OCI-LY3 (cell line): ENCODE results near the gene PRDM16.

Experiments used
- H2AFZ ChIP-seq: fragments of 200-600, 300-600 bp; shearing (Covaris generic); 2 replicates; pipeline ENCODE4 v1.6.0; 2014; ENCODE audit warnings: antibody characterized with exemption, low read depth, low read length
- H3K27ac ChIP-seq: fragments of 200-600, 300-600 bp; sonication (generic); 2 replicates; pipeline ENCODE4 v1.5.1; 2014; ENCODE audit warnings: mild to moderate bottlenecking, low read length, moderate library complexity, mixed read lengths
- H3K27me3 ChIP-seq: fragments of 200-600, 300-600 bp; sonication (generic); 2 replicates; pipeline ENCODE4 v1.6.1; 2014; ENCODE audit warnings: low read depth, low read length, mixed read lengths
- H3K36me3 ChIP-seq: fragments of 200-600, 300-600 bp; sonication (generic); replicated peaks from 2 replicates; pipeline ENCODE3; 2014; ENCODE audit warnings: low read depth, low read length, mixed read lengths
- H3K4me1 ChIP-seq: fragments of 300-600, 200-600 bp; sonication (generic); 2 replicates; pipeline ENCODE4 v1.6.1; 2014; ENCODE audit warnings: low read length, mixed read lengths
- H3K4me2 ChIP-seq: fragments of 200-600, 300-600 bp; sonication (generic); 2 replicates; pipeline ENCODE4 v1.6.1; 2014; ENCODE audit warnings: low read length, mixed read lengths
- H3K4me3 ChIP-seq: fragments of 300-600, 200-600 bp; sonication (generic); 2 replicates; pipeline ENCODE4 v1.5.1; 2014; ENCODE audit warnings: antibody characterized with exemption, mild to moderate bottlenecking, low read length, moderate library complexity
- H3K79me2 ChIP-seq: fragments of 300-600, 200-600 bp; shearing (Covaris generic); 2 replicates; pipeline ENCODE4 v1.6.1; 2014; ENCODE audit warnings: mild to moderate bottlenecking, low read length, mixed read lengths
- H3K9ac ChIP-seq: fragments of 300-600, 200-600 bp; shearing (Covaris generic); 2 replicates; pipeline ENCODE4 v1.6.0; 2014; ENCODE audit warnings: mild to moderate bottlenecking, low read length, moderate library complexity
- H3K9me3 ChIP-seq: fragments of 200-600, 300-600 bp; shearing (Covaris generic); 2 replicates; pipeline ENCODE4 v1.6.1; 2014; ENCODE audit warnings: low read length, mixed read lengths; ENCODE audit not compliant: insufficient read depth
- H4K20me1 ChIP-seq: fragments of 200-600, 300-600 bp; sonication (generic); 2 replicates; pipeline ENCODE4 v1.6.1; 2016; ENCODE audit warnings: low read length, mixed read lengths; ENCODE audit not compliant: insufficient read depth
- EZH2phosphoT487 ChIP-seq: fragments of 200-600 bp; shearing (Covaris generic); IDR thresholded peaks from 2 replicates; pipeline ENCODE4 v1.6.1; 2018; ENCODE audit warnings: antibody characterized with exemption, mixed run types, low read depth
- TF ChIP-seq, protein P1 (sequence below): fragments of 200-600, 300-600 bp; sonication (generic); IDR thresholded peaks from 2 replicates; pipeline ENCODE4 v1.5.1; 2014; ENCODE audit warnings: antibody characterized with exemption, low read length, low read depth

The PRDM16 gene

DNA sequence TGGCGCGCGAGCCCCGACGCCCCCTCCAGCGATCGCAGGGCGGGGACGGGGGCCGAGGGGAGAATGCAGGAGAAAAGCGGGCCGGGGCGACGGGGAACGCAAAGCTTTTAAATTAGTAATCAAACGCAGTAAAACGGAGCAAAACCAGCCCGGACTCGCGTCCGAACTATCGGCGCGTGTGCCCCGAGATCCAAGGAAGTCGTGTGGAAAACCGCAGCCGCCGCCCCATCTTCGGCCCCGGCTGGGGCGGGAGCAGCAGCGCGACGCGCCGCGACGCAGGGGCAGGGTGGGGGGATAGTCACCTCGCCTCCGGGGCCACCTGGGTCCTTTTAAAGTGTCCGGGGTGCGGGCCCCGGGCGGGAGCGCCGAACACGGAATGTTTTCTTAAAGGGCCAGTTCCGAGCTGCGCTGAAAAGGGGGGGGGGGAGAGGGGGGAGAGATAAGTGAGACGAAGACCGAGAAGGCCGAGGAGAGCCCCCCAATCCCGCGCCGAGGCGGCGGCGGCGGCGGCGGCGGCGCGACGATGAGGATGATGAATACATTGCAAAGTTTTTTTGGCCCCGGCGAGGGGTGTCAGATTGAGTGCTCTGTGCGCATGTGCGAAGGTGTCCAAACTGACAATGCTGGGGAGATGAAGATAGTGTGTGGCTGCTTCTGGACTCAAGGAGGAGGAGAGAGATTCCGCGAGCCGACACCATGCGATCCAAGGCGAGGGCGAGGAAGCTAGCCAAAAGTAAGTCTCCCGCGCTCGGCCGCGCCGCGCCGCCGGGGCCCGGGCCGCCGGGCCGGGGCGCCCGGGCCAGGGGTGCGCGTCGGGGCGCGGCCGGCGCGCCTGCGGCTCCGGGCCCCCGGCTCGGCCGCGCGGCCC, at the start of gene PRDM16:
Gene PRDM16 (plus strand): TSS at position 640 of the 868 bp plus-strand sequence. CDS start 57 bp downstream, at position 697.
- no peaks in the 10 kb centered on the region for H4K20me1 ChIP-seq
- H3K4me3 ChIP-seq = no peak within 1 kb of the TSS
- no peak within 1 kb of the TSS for H3K9ac ChIP-seq
- no peak within 1 kb of the TSS for H3K27ac ChIP-seq
- H2AFZ ChIP-seq = no peak within 1 kb of the TSS
- no peaks in the 10 kb centered on the region for H3K27me3 ChIP-seq
- TF ChIP-seq, protein P1, sequence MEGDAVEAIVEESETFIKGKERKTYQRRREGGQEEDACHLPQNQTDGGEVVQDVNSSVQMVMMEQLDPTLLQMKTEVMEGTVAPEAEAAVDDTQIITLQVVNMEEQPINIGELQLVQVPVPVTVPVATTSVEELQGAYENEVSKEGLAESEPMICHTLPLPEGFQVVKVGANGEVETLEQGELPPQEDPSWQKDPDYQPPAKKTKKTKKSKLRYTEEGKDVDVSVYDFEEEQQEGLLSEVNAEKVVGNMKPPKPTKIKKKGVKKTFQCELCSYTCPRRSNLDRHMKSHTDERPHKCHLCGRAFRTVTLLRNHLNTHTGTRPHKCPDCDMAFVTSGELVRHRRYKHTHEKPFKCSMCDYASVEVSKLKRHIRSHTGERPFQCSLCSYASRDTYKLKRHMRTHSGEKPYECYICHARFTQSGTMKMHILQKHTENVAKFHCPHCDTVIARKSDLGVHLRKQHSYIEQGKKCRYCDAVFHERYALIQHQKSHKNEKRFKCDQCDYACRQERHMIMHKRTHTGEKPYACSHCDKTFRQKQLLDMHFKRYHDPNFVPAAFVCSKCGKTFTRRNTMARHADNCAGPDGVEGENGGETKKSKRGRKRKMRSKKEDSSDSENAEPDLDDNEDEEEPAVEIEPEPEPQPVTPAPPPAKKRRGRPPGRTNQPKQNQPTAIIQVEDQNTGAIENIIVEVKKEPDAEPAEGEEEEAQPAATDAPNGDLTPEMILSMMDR = no peak
- no peak for TF ChIP-seq EZH2phosphoT487
- H3K79me2 ChIP-seq = no peaks in the 10 kb centered on the region
- H3K4me1 ChIP-seq = no peaks in the 10 kb centered on the region
- no peak within 1 kb of the TSS for H3K4me2 ChIP-seq
- no peaks in the 10 kb centered on the region for H3K36me3 ChIP-seq
- H3K9me3 ChIP-seq = no peaks in the 10 kb centered on the region

DNA sequence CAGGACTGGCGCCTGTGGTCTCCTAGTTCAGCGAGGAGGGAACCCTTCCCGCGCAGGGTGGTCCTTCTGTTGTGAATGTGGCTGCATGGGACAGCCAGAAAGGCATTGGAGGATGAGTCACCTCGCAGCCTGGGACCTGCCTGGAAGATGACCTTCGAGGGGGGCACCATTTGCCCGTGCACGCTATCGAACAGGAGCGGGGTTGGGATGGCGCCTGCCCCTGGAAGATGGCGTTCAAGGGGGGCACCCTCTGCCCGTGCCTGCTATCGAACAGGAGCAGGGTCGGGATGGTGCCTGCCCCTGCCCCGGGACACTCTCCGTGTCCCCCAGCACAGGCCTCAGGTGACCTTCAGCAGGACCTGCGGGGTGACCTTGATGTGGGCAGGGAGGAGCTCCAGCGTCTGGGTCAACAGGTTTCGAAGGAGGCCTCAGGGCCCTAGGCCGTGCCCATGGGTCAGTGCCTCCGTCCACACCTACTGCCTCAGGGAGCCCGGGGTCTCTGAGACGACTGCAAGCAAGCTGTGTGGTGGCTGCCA, 49.4 kb upstream of the PRDM16 start:
- Histone ChIP-seq H3K4me1 (no peaks in the 10 kb centered on the region), H3K27me3 (no peaks in the 10 kb centered on the region), H3K4me2 (no peak overlapping the region), H3K4me3 (no peak overlapping the region), H3K9me3 (no peaks in the 10 kb centered on the region), H3K27ac (no peak overlapping the region), H3K79me2 (no peaks in the 10 kb centered on the region), H3K9ac (no peak overlapping the region), H4K20me1 (no peaks in the 10 kb centered on the region), H2AFZ (no peak overlapping the region), H3K36me3 (no peaks in the 10 kb centered on the region)
- no peak for TF ChIP-seq EZH2phosphoT487
- TF ChIP-seq, protein P1 = no peak

DNA sequence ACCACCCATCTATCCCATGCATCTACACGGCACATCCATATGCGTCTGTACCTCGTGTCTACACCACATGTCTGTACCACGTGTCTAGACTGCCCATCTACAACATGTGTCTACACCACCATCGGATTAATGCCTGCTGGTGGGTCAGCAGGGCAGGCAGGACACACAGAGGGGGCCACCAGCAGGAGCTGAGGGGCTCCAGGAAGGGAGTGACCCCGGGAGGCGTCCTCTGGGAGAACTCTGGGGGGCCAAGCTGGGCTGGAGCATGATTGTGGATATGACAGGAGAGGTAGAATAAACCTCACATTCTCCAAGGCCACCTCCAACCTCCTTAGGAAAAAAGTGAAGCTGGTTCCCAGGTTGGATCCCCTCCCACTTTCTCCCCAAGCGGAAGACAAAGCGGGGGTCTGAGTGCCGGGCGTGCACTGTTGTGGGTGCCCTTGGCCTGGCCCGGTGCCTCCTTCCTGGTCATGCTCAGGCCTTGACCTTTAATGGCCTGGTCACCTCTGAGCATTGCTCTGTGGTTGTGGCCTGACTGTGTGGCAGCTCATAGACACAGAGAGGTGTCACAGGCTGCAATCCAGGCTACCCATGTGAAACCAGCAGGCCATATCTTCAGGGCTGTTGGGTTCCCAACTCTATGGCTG, 48.6 kb upstream of the PRDM16 start:
- no peaks in the 10 kb centered on the region for H3K4me1 ChIP-seq
- H3K27ac ChIP-seq = no peak overlapping the region
- no peaks in the 10 kb centered on the region for H3K36me3 ChIP-seq
- TF ChIP-seq, protein P1 = no peak
- TF ChIP-seq EZH2phosphoT487 = no peak
- no peaks in the 10 kb centered on the region for H3K27me3 ChIP-seq
- no peak overlapping the region for H3K4me2 ChIP-seq
- H3K4me3 ChIP-seq = no peak overlapping the region
- H2AFZ ChIP-seq = no peak overlapping the region
- H3K79me2 ChIP-seq = no peaks in the 10 kb centered on the region
- H3K9ac ChIP-seq = no peak overlapping the region
- no peaks in the 10 kb centered on the region for H4K20me1 ChIP-seq
- H3K9me3 ChIP-seq = no peaks in the 10 kb centered on the region

DNA sequence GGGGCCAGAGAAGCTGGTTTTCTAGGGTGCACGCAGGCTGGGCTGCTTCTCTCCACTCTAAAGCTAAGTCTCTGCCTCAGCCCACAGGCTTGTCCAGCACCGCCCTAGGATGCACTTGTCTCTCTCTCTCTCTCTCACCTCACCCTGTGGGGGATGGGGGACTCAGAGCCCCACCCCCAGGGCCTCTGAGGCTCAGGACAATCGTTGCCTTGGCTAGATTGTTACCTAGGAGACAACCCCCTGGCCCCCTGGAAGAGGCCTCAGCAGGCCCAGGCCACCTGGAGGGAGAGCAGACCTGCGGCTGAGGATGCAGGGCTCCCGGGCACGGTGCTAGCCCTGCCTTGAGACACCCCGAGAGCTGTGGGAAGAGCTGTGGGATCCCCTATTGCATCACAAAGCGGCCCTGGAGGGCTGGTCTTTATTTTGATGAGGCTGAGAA, 47.8 kb upstream of the PRDM16 start, which contains the start of gene ACTRT2:
Gene ACTRT2 (plus strand): TSS at position 235 of the 439 bp plus-strand sequence. CDS start 220 bp downstream, outside the sequence.
- no peaks in the 10 kb centered on the region for H3K4me1 ChIP-seq
- TF ChIP-seq EZH2phosphoT487 = no peak
- TF ChIP-seq, protein P1 = no peak

More for the DNA sequence above, 47.8 kb upstream of the PRDM16 start, which contains the start of gene ACTRT2:
- Histone ChIP-seq H3K36me3 (no peaks in the 10 kb centered on the region), H3K4me3 (no peak within 1 kb of the TSS), H3K27ac (no peak within 1 kb of the TSS), H3K27me3 (no peaks in the 10 kb centered on the region), H2AFZ (no peak within 1 kb of the TSS), H3K79me2 (no peaks in the 10 kb centered on the region), H4K20me1 (no peaks in the 10 kb centered on the region), H3K9ac (no peak within 1 kb of the TSS), H3K4me2 (no peak within 1 kb of the TSS), H3K9me3 (no peaks in the 10 kb centered on the region)
